SK-N-MC (cell line): ENCODE measurements around the gene SLC2A9.

ENCODE experiments used
- EZH2 ChIP-seq: fragments of 200-600 bp; sonication (generic); IDR thresholded peaks from one replicate; pipeline ENCODE4 v1.6.1; 2017; ENCODE audit warnings: antibody characterized with exemption
- POLR2AphosphoS5 ChIP-seq: IDR thresholded peaks from 2 replicates; pipeline ENCODE4 v1.6.1; 2012; ENCODE audit warnings: mild to moderate bottlenecking, low read depth, low read length, borderline replicate concordance

DNA sequence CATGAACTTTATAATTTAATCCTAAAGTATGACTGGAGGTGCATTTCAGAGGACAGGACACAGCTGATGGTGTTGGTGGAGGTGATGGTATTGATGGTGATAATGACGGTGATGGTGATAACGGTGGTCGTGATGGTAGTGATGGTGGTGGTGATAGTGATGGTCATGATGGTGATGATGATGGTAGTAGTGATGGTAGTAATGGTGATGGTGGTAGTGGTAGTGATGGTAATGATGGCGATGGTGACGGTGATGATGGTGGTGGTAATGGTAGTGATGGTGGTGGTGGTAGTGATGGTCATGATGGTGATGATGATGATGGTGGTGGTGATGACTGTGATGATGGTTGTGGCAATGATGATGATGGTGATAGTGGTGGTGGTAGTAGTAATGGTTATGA is 40.4 kb downstream of the SLC2A9 start:
- TF ChIP-seq POLR2AphosphoS5 (no peak), EZH2 (no peak)
